ENCODE results near the gene MZF1. TPM values are rescaled to one million over a fixed set of nuclear protein-coding genes. Genes with fewer than 3 reads are reported as not detected.

Gene MZF1
- total and polyA plus RNA-seq, 9 of the 15 experiments (the other 6 are each of a cell fraction or from before 2014, with no cell fraction given): 0.31 to 29.3 (median 11.5) TPM

- WGBS (ENCODE audit: insufficient coverage, low coverage, missing lambda C conversion rate): 67% methylated on average over 1 of the region's 2 CpGs
- H3K9me1 ChIP-seq (ENCODE audit: control insufficient read depth, insufficient read depth, low read length): peaks cover 5% of the 10 kb centered on the region
- H3K27me3 ChIP-seq (ENCODE audit: control insufficient read depth in 2 of 2, insufficient read depth in 2 of 2, low read length in 2 of 2): no peaks in the 10 kb centered on the region
- H3K9ac ChIP-seq (ENCODE audit: insufficient read depth in 1 of 2, low read depth in 2 of 2, low read length in 2 of 2): peak overlapping the region in 1 of 2 experiments; percentile 68; a peak in 1 of 4 replicates
- FAIRE-seq (no peak), ATAC-seq (no peak), DNase-seq (ENCODE audit: extremely low read depth in 1 of 4, low spot score in 3 of 4) (no peak)
- no peak overlapping the region for H2AFZ ChIP-seq (ENCODE audit: low read depth, low read length)
- peaks cover 51% of the 10 kb centered on the region for H3K79me2 ChIP-seq (ENCODE audit: control insufficient read depth, insufficient read depth, low read length)
- H3K4me2 ChIP-seq (ENCODE audit: insufficient read depth, low read length): no peak overlapping the region
- peaks cover 8 to 79% of the 10 kb centered on the region in 2 experiments for H3K4me1 ChIP-seq (replicated peaks in 1 of 2; ENCODE audit: control insufficient read depth in 2 of 2, insufficient read depth in 2 of 2, low read length in 2 of 2)
- H3K27ac ChIP-seq (ENCODE audit: extremely low read depth, low read depth, low read length): no peak overlapping the region
- ChIA-PET CTCF (ENCODE audit: low intra/inter-chr PET ratio) (no interaction called here), POLR2A (interaction anchor here (1.0 kb wide), 1 partner anchor 33 kb away, joined by 4 read pairs; no protein-coding TSS in a partner anchor)
- peaks cover 31% of the 10 kb centered on the region; the same call in 2 of the 3 replicates for H3K36me3 ChIP-seq (ENCODE audit: control insufficient read depth, insufficient read depth, low read length)
- intact Hi-C loops (cut with micrococcal nuclease) (no loop called here), in situ Hi-C loops (cut with MboI) (no loop called here)
- BruUV-seq (replicated peaks): TSS peak; percentile 40
- H3K4me3 ChIP-seq: no peak overlapping the region
- H4K20me1 ChIP-seq (replicated peaks; ENCODE audit: control insufficient read depth, insufficient read depth, low read length): no peaks in the 10 kb centered on the region
- H3K9me3 ChIP-seq (replicated peaks; ENCODE audit: control insufficient read depth, insufficient read depth, low read depth, low read length): no peaks in the 10 kb centered on the region
- TF ChIP-seq FOXK1 (CRISPR knock-in tag; IDR thresholded peaks at IDR 0.05; ENCODE audit: borderline replicate concordance) (no peak), L3MBTL2 (IDR thresholded peaks at IDR 0.05) (no peak), CTBP1 (IDR thresholded peaks at IDR 0.05; ENCODE audit: borderline replicate concordance) (no peak), FOXP4 (CRISPR knock-in tag; IDR thresholded peaks at IDR 0.05; ENCODE audit: borderline replicate concordance) (no peak), PURB (CRISPR knock-in tag; IDR thresholded peaks at IDR 0.05; ENCODE audit: low read depth) (no peak), THRAP3 (IDR thresholded peaks at IDR 0.05; ENCODE audit: borderline replicate concordance) (no peak), POLR3A (IDR thresholded peaks at IDR 0.05; ENCODE audit: borderline replicate concordance, extremely low read depth, insufficient read depth, insufficient read length) (no peak), ELF2 (CRISPR knock-in tag; IDR thresholded peaks at IDR 0.05) (no peak), SETDB1 (IDR thresholded peaks at IDR 0.05; ENCODE audit: low read length) (no peak), TBL1XR1 (IDR thresholded peaks at IDR 0.05; ENCODE audit: low read length in 2 of 2) (no peak), RBFOX2 (IDR thresholded peaks at IDR 0.05; ENCODE audit: low read depth, low read length) (no peak)
These were observed 57.9 kb downstream of the MZF1 start for GRCh38 chr19:58515259-58515658.

All from K562 (cell line).